Pancreas (tissue), 10 donors: Measurements from ENCODE around the gene PKP4. TPM values are rescaled to one million over a fixed set of nuclear protein-coding genes. Genes with fewer than 3 reads are reported as not detected.

Experiments used
- ATAC-seq, 4 donors: fragments of 200-7000 bp; cut with Tn5 transposase; one replicate each; pipeline versions ENCODE4 v1.8.0 to v1.9.1; 2020; ENCODE audit warnings: mild to moderate bottlenecking in 4 of 4, moderate library complexity in 4 of 4
- DNase-seq, 6 donors: peaks; one replicate each; pipeline ENCODE4 v3.0.0-alpha.2; 2020
- FAIRE-seq: peaks from 2 replicates; lab custom pipeline; 2012; peaks lifted over from hg19 to GRCh38; lab: Jason Lieb, UNC
- H3K27ac ChIP-seq, 4 donors: fragments of 200-600 bp; sonication (generic); 1 replicate in 3 of 4; 2 replicates in 1 of 4; pipeline versions ENCODE4 v1.5.0 to v1.8.0; 2020
- H3K27me3 ChIP-seq, 4 donors: fragments of 200-600 bp; one replicate each; pipeline ENCODE4 v1.8.0; 2021
- H3K36me3 ChIP-seq, 3 donors: fragments of 200-600 bp; sonication (generic) in 1 of 3; one replicate each; pipeline versions ENCODE4 v1.5.0 to v1.8.0; 2020 to 2021
- H3K4me1 ChIP-seq, 3 donors: fragments of 200-600 bp; one replicate each; pipeline ENCODE4 v1.8.0; 2021
- H3K4me3 ChIP-seq, 4 donors: fragments of 200-600 bp; sonication (generic) in 2 of 4; one replicate each; pipeline versions ENCODE4 v1.5.0 to v1.8.0; 2020 to 2021
- H3K9me3 ChIP-seq, 4 donors: fragments of 200-600 bp; one replicate each; pipeline ENCODE4 v1.8.0; 2021
- whole genome bisulfite sequencing, 2 donors: extraction: QIAGEN DNeasy Blood & Tissue Kit; methylation state at CpG; one replicate each; pipeline ENCODE4 v1.1.7; 2013; 5-methylcytosine and 5-hydroxymethylcytosine counted together
- intact Hi-C, 3 donors: fragments of 100-400 bp; cut with DNase I; formaldehyde crosslinking; loops; one replicate each; pipeline versions ENCODE4 v1.11.1 to v1.14.2; 2022
- polyA plus RNA-seq, 2 donors: library from polyadenylated mRNA; stranded (reverse); fragments of 200-250 nt; gene quantifications; one replicate each; pipeline ENCODE4 v1.2.3, GENCODE V29; 2013
- total RNA-seq, 6 donors: library from RNA; stranded (reverse); fragmentation: NEBNext Ultra II Directional in 4 of 6; extraction: Animal tissue kit (Norgen Biotek cat#: 25700) in 4 of 6; gene quantifications; one replicate each; pipeline versions ENCODE4 v1.2.1 to v1.2.4, GENCODE V29; 2021 to 2023
- TF ChIP-seq, protein P1 (sequence below), 4 donors: fragments of 200-600 bp; sonication (generic) in 3 of 4; IDR thresholded peaks; one replicate each; pipeline versions ENCODE4 v1.5.0 to v1.8.0; 2021; ENCODE audit warnings: antibody characterized with exemption in 4 of 4
- donor health status: healthy with polysubstance abuse.
- donor health status: DM: no; HTN: no; CAD: no; lungs with moderate emphysema.
- donor health status: DM: no; HTN: no; CAD: no.
- donor health status: control.
- donor health status: control.
- donor health status: Bipolar disorder and iron deficiency.
- donor health status: DM: yes; HTN: yes; CAD: no.
- donor health status: DM: no; HTN: no; CAD: no.
- donor health status: DM: no; HTN: no; CAD: no.
- donor health status: DM: yes; HTN: yes; CAD: no.

Gene PKP4
- total and polyA plus RNA-seq, 8 donors, result 20.4 to 46.2 (median 28.8) TPM

DNA sequence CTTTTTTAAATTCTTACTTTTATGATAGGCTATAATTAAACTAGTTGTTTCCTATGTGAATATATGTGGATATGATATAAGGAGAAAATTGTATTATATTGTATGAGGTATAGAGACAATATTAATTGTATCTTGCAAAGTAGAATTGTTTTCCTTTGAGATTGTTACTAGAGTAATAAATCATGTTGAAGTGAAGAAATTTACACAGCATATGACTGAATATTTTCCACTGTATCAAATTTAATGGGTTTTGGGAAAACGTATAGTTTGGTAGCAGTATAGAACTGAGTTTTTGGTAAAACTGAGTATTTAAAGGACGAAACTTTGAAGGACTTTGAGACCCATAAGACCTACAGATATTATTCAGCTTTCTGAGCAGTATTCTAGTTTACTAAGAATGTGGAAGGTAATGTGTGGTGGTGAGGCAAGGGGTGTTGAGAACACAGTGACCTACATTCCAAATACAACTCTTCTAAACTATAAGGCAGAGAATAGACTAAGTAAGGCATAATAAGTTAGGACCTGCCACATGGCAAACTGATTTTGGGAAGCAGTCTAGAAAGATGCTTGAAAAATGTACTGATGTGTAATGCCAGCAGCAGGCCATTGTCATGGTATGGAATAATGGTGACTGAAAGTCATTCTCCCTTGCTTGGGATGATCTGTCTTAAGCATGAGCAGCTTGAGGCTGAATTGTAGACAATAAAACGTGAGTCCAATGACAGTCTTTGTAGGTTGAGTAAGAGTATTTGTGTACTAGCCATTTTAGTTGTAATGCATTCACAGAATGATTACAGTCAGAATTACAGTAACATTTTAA, 29.6 kb downstream of the PKP4 start:
- H3K27me3 ChIP-seq, result no peaks in the 10 kb centered on the region
- intact Hi-C loops, result no loop called here
- ATAC-seq (no peak), FAIRE-seq (no peak), DNase-seq (no peak)
- no peaks in the 10 kb centered on the region for H3K9me3 ChIP-seq
- no peak overlapping the region for H3K27ac ChIP-seq
- WGBS, 2 donors, result 81 to 89% methylated on average over 3 of the region's 3 CpGs
- TF ChIP-seq, protein P1, sequence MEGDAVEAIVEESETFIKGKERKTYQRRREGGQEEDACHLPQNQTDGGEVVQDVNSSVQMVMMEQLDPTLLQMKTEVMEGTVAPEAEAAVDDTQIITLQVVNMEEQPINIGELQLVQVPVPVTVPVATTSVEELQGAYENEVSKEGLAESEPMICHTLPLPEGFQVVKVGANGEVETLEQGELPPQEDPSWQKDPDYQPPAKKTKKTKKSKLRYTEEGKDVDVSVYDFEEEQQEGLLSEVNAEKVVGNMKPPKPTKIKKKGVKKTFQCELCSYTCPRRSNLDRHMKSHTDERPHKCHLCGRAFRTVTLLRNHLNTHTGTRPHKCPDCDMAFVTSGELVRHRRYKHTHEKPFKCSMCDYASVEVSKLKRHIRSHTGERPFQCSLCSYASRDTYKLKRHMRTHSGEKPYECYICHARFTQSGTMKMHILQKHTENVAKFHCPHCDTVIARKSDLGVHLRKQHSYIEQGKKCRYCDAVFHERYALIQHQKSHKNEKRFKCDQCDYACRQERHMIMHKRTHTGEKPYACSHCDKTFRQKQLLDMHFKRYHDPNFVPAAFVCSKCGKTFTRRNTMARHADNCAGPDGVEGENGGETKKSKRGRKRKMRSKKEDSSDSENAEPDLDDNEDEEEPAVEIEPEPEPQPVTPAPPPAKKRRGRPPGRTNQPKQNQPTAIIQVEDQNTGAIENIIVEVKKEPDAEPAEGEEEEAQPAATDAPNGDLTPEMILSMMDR (IDR thresholded peaks at IDR 0.05), result no peak
- H3K36me3 ChIP-seq, result no peaks in the 10 kb centered on the region
- no peaks in the 10 kb centered on the region for H3K4me1 ChIP-seq
- H3K4me3 ChIP-seq, result no peak overlapping the region

DNA sequence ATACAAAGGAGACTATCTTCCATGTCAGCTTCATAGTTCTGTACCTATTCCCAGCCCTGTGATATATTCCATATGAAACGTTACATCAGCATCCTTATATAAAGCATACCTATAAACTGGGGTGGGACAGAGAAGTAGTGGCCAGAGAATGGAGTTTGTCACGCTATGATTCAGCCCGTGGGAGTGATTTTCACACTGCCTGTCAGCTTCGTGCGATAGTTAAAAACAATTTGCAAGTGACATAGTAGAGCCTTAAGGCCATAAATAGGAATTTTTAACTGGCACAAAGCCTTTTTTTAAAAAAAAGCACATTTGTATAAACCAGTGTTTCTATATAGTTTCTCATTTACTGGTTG, 30.2 kb downstream of the PKP4 start:
- TF ChIP-seq, protein P1 (IDR thresholded peaks at IDR 0.05), result no peak
- Histone ChIP-seq H3K4me3 (no peak overlapping the region), H3K9me3 (no peaks in the 10 kb centered on the region), H3K27ac (no peak overlapping the region), H3K36me3 (no peaks in the 10 kb centered on the region), H3K27me3 (no peaks in the 10 kb centered on the region), H3K4me1 (no peaks in the 10 kb centered on the region)
- no peak for FAIRE-seq
- intact Hi-C loops, result no loop called here
- no peak for ATAC-seq
- DNase-seq, result no peak
- 78 to 81% methylated on average over 5 of the region's 5 CpGs for WGBS, 2 donors

DNA sequence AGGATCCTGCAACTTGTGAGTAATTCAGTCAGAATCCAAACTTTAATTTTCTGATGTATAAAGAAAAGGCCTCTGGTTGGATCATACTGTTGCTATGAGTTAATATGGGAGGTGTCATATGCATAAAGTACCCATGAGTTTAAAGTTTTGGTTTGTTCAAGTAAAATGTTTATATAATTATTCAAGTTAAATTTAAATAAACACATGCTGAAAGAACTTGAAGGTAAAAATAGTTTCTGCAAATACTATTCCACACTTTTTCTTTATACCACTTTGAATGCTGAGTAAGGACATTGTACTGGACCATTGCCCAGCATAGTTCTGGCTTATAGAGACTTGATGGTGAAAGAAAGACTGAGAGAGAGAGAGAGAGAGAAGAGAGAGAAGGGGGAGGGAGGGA, 30.7 kb downstream of the PKP4 start:
- DNase-seq (no peak), ATAC-seq (no peak), FAIRE-seq (no peak)
- H3K27ac ChIP-seq, result no peak overlapping the region
- no peaks in the 10 kb centered on the region for H3K9me3 ChIP-seq
- H3K4me1 ChIP-seq, result no peaks in the 10 kb centered on the region
- TF ChIP-seq, protein P1 (IDR thresholded peaks at IDR 0.05), result no peak
- intact Hi-C loops, result no loop called here
- H3K27me3 ChIP-seq, result no peaks in the 10 kb centered on the region
- no peaks in the 10 kb centered on the region for H3K36me3 ChIP-seq
- no peak overlapping the region for H3K4me3 ChIP-seq

DNA sequence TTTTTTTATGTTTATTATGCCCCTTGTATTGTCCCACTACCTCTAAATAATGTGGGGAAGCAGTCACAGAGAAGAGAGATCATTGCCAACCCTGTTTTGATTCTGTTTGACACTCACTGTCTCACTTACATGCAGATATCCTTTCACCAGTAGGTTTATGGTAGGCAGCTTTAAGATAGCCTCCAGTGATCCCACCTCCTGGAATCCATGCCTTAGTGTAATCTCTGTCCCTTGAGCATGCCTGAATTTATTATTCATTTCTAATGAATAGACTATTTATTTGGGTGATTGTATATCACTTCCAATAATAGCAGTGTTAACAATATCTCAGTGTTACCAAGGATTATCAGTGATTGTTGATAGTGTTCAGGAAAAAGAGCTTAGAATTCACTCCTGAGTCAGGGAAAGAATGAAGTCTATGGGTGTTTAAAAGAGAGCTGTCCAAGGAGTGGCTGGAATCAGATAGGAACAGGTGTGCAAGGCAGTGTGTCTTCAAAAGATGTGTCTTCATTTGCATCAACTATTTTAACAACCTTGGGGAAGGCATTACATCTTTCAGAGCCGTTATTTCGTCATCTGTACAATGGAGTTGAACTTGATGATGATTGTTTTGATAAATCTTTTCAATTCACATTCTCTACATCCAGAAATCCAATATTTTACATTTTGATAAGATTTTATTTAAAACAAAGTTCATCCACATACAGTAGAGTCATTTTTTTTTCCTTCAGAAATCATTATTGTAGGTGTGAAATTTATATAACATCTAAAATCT, 31.9 kb downstream of the PKP4 start:
- ATAC-seq (no peak), FAIRE-seq (no peak), DNase-seq (no peak)
- Histone ChIP-seq H3K27me3 (no peaks in the 10 kb centered on the region), H3K27ac (no peak overlapping the region), H3K4me3 (no peak overlapping the region), H3K9me3 (no peaks in the 10 kb centered on the region), H3K4me1 (no peaks in the 10 kb centered on the region), H3K36me3 (no peaks in the 10 kb centered on the region)
- TF ChIP-seq, protein P1 (IDR thresholded peaks at IDR 0.05), result no peak
- intact Hi-C loops, result no loop called here
- WGBS, 2 donors, result 65 to 68% methylated on average over 2 of the region's 2 CpGs
